ENCODE results near the gene NR2F1-AS1. TPM values are rescaled to one million over a fixed set of nuclear protein-coding genes. Genes with fewer than 3 reads are reported as not detected.
A peak's percentile ranks its signal among the peaks of the same experiment; 100 is the strongest.

The NR2F1-AS1 gene
- total and polyA plus RNA-seq, 2 experiments from 2014 or later, result 0.59 to 4.5 TPM

GRCh38 chr5:93583439-93583767 lies 2.4 kb upstream of the NR2F1-AS1 start:
- no peaks in the 10 kb centered on the region for H3K79me2 ChIP-seq (replicated peaks; ENCODE audit: insufficient read depth)
- peaks cover 21% of the 10 kb centered on the region for H3F3A ChIP-seq (replicated peaks; ENCODE audit: low read depth)
- H4K20me1 ChIP-seq (replicated peaks; ENCODE audit: insufficient read depth), result peaks cover 25% of the 10 kb centered on the region; the same call in 1 of the 2 replicates
- peak overlapping the region; percentile 64 for H3K4me2 ChIP-seq
- peak; percentile 98 for TF ChIP-seq EZH2 (IDR thresholded peaks at IDR 0.05; ENCODE audit: low read depth, unreplicated experiment)
- no peak for TF ChIP-seq ZNF331 (CRISPR knock-in tag; IDR thresholded peaks at IDR 0.05; ENCODE audit: low read depth)
- peaks cover 95% of the 10 kb centered on the region for H3K27me3 ChIP-seq (ENCODE audit: insufficient read depth)
- Mint-ChIP-seq H3K4me3 (no peak overlapping the region; the same call in 2 of the 3 replicates), H3K4me1 (peaks cover 30% of the 10 kb centered on the region), H3K27me3 (ENCODE audit: insufficient read depth, low read depth, poor library complexity) (peaks cover 33% of the 10 kb centered on the region), H3K36me3 (ENCODE audit: low read depth) (no peaks in the 10 kb centered on the region; the same call in 2 of the 3 replicates), H3K9me3 (no peaks in the 10 kb centered on the region; the same call in none of the 3 replicates), H3K27ac (no peak overlapping the region)
- DNase-seq (ENCODE audit: low spot score) (no peak), ATAC-seq (no peak)
- H3K36me3 ChIP-seq (ENCODE audit: insufficient read depth), result no peaks in the 10 kb centered on the region
- peak overlapping the region; percentile 46 for H3K4me3 ChIP-seq
- peaks cover 49% of the 10 kb centered on the region for H3K4me1 ChIP-seq (ENCODE audit: insufficient read depth)
- H3K9me2 ChIP-seq (ENCODE audit: insufficient read depth), result no peaks in the 10 kb centered on the region
- no peak overlapping the region for H3K27ac ChIP-seq (ENCODE audit: low read depth)
- no peak overlapping the region for H2AFZ ChIP-seq

DNA sequence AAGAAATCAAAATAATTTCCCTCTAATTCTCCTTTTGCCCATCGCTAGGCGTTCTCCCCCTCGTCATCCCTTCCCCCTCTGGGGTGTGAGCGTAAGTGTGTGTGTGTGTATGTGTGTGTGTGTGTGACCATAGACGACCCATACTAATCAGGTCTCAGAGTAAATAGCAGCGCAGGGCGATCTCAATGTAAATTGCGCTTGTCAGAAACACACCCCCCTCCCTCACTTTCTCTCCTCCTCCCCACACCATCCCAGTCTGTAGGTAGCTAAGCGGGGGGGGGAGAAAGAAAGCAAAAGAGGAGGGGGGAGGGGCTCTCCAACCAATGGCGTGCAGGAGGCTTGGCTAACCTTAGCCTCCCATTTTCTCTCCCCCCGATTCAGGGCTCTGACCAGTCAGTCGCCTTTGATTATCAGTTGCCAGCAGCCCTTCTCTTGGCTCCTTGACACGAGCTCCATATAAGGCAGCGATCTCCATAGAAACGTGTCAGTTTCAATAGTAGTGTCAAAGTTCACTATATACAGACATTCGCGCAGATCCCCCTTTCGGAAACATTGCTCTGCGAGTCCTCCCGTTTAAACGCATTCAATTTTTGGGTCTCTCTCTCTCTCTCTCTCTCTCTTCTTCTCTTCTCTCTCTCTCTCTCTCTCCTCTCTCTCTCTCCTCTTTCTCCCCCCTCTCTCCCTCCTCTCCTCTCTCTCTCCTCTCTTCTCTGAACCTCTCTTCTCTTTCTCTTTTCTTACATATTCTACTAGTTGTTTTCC lies 1.8 kb upstream of the NR2F1-AS1 start, which contains the start of gene NR2F1:
TSS of gene NR2F1 (plus strand) at position 546 of the 762 bp plus-strand sequence. CDS start 1,802 bp downstream, outside the sequence.
- H3K9me2 ChIP-seq (ENCODE audit: insufficient read depth), result no peaks in the 10 kb centered on the region
- DNase-seq (ENCODE audit: low spot score) (peak; percentile 93), ATAC-seq (peak; percentile 11)
- TF ChIP-seq ZNF331 (CRISPR knock-in tag; IDR thresholded peaks at IDR 0.05; ENCODE audit: low read depth), result no peak
- peak; percentile 4 for TF ChIP-seq CREB1 (CRISPR knock-in tag; IDR thresholded peaks at IDR 0.05; ENCODE audit: low read depth)
- no peak for TF ChIP-seq EZH2 (IDR thresholded peaks at IDR 0.05; ENCODE audit: low read depth, unreplicated experiment)
- TF ChIP-seq ZNF114 (CRISPR knock-in tag; IDR thresholded peaks at IDR 0.05), result no peak
- no peak within 1 kb of the TSS for H3K27ac Mint-ChIP-seq
- H3K4me1 Mint-ChIP-seq, result peaks cover 33% of the 10 kb centered on the region
- peaks cover 95% of the 10 kb centered on the region for H3K27me3 ChIP-seq (ENCODE audit: insufficient read depth)
- H3F3A ChIP-seq (replicated peaks; ENCODE audit: low read depth), result peaks cover 22% of the 10 kb centered on the region
- no peaks in the 10 kb centered on the region for H3K79me2 ChIP-seq (replicated peaks; ENCODE audit: insufficient read depth)
- H2AFZ ChIP-seq, result no peak within 1 kb of the TSS
- H3K4me3 ChIP-seq, result peak within 1 kb of the TSS; percentile 46
- H3K4me2 ChIP-seq, result peak within 1 kb of the TSS; percentile 64
- H3K36me3 ChIP-seq (ENCODE audit: insufficient read depth), result no peaks in the 10 kb centered on the region
- no peak within 1 kb of the TSS; the same call in 2 of the 3 replicates for H3K4me3 Mint-ChIP-seq
- H3K36me3 Mint-ChIP-seq (ENCODE audit: low read depth), result no peaks in the 10 kb centered on the region; the same call in 2 of the 3 replicates
- H3K27ac ChIP-seq (ENCODE audit: low read depth), result no peak within 1 kb of the TSS
- peaks cover 28% of the 10 kb centered on the region for H3K27me3 Mint-ChIP-seq (ENCODE audit: insufficient read depth, low read depth, poor library complexity)
- peaks cover 55% of the 10 kb centered on the region for H3K4me1 ChIP-seq (ENCODE audit: insufficient read depth)
- H3K9me3 Mint-ChIP-seq, result no peaks in the 10 kb centered on the region; the same call in 1 of the 3 replicates
- peaks cover 27% of the 10 kb centered on the region; the same call in 1 of the 2 replicates for H4K20me1 ChIP-seq (replicated peaks; ENCODE audit: insufficient read depth)

- no peak for TF ChIP-seq ZNF331 (CRISPR knock-in tag; IDR thresholded peaks at IDR 0.05; ENCODE audit: low read depth)
- no peak for TF ChIP-seq ZNF114 (CRISPR knock-in tag; IDR thresholded peaks at IDR 0.05)
- TF ChIP-seq EZH2 (IDR thresholded peaks at IDR 0.05; ENCODE audit: low read depth, unreplicated experiment), result peak; percentile 57
- Histone ChIP-seq H3K9me2 (ENCODE audit: insufficient read depth) (no peaks in the 10 kb centered on the region), H4K20me1 (replicated peaks; ENCODE audit: insufficient read depth) (peaks cover 29% of the 10 kb centered on the region; the same call in 1 of the 2 replicates), H3K36me3 (ENCODE audit: insufficient read depth) (no peaks in the 10 kb centered on the region), H3K27me3 (ENCODE audit: insufficient read depth) (peaks cover 95% of the 10 kb centered on the region), H3K79me2 (replicated peaks; ENCODE audit: insufficient read depth) (no peaks in the 10 kb centered on the region), H3K4me3 (peak overlapping the region; percentile 5; the same call in 1 of the 2 replicates), H2AFZ (no peak overlapping the region), H3K4me2 (peak overlapping the region; percentile 56; the same call in 1 of the 2 replicates), H3K27ac (ENCODE audit: low read depth) (no peak overlapping the region), H3K4me1 (ENCODE audit: insufficient read depth) (peaks cover 57% of the 10 kb centered on the region), H3F3A (replicated peaks; ENCODE audit: low read depth) (peaks cover 24% of the 10 kb centered on the region)
- DNase-seq (ENCODE audit: low spot score), result no peak
- Mint-ChIP-seq H3K27ac (no peak overlapping the region), H3K27me3 (ENCODE audit: insufficient read depth, low read depth, poor library complexity) (peaks cover 21% of the 10 kb centered on the region), H3K9me3 (no peaks in the 10 kb centered on the region; the same call in 2 of the 3 replicates), H3K4me1 (peaks cover 33% of the 10 kb centered on the region), H3K4me3 (no peak overlapping the region), H3K36me3 (ENCODE audit: low read depth) (no peaks in the 10 kb centered on the region; the same call in 2 of the 3 replicates)
- ATAC-seq, result no peak
Measured at GRCh38 chr5:93582167-93582462, 1.1 kb upstream of the NR2F1-AS1 start.
